GM10266 (cell line): Measurements from ENCODE around the gene PTPRE.

Source experiments
- DNase-seq: peaks from one replicate; pipeline ENCODE4 v3.0.0; 2012; ENCODE audit errors: extremely low spot score
- TF ChIP-seq, protein P1 (sequence below): IDR thresholded peaks from 2 replicates; pipeline ENCODE4 v1.5.1; 2012; ENCODE audit warnings: mild to moderate bottlenecking, low read depth; ENCODE audit not compliant: control insufficient read depth, insufficient read depth; ENCODE audit errors: missing control alignments

The PTPRE gene

DNA sequence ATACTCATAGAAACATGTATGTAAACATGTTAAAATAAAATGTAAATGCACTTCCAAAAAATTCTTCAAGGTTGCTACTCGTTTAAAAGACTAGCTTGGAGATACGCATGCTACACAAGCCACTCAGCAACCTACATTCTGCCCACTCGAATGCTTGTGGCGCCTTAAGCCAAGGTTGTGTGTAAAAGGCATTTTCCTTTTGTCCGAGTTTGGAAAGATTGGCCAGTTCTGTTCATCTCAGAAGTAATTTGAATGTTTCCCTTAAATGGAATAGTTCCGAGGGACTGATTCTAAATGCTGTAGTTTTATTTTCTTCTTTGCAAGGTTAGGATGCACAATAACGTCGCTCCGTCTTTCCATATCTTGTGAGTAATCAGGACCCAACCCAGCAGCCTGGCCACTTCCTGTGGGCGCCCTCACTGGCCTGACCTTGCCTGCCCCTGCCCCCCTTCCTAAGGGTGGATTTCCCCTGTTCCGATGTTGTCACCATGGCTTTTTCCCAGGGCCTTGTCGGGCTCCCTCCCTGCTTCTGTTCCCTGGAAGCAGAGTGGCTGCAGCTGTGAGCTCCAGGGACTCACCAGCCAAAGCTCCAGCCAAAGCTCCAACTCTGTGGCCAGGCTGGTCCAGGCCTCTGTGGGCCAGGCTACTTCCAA is 70.6 kb downstream of the PTPRE start:
- TF ChIP-seq, protein P1, sequence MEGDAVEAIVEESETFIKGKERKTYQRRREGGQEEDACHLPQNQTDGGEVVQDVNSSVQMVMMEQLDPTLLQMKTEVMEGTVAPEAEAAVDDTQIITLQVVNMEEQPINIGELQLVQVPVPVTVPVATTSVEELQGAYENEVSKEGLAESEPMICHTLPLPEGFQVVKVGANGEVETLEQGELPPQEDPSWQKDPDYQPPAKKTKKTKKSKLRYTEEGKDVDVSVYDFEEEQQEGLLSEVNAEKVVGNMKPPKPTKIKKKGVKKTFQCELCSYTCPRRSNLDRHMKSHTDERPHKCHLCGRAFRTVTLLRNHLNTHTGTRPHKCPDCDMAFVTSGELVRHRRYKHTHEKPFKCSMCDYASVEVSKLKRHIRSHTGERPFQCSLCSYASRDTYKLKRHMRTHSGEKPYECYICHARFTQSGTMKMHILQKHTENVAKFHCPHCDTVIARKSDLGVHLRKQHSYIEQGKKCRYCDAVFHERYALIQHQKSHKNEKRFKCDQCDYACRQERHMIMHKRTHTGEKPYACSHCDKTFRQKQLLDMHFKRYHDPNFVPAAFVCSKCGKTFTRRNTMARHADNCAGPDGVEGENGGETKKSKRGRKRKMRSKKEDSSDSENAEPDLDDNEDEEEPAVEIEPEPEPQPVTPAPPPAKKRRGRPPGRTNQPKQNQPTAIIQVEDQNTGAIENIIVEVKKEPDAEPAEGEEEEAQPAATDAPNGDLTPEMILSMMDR, result no peak
- no peak for DNase-seq

DNA sequence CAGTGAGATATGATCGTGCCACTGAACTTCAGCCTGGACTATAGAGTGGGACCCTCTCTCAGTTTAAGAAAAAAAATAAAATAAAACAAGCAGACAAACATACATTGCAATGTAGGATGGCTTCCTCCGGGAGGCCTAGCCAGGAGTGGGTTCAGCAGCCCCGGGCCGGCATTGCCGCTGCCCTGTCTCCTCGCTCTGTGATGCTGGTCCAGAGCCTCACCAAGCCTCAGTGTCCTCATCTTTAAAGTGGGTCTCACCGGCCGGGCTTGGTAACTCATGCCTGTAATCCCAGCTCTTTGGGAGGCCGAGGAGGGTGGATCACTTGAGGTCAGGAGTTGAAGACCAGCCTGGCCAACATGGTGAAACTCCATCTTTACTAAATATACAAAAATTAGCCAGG is 71.6 kb downstream of the PTPRE start:
- no peak for DNase-seq
- TF ChIP-seq, protein P1, result no peak

DNA sequence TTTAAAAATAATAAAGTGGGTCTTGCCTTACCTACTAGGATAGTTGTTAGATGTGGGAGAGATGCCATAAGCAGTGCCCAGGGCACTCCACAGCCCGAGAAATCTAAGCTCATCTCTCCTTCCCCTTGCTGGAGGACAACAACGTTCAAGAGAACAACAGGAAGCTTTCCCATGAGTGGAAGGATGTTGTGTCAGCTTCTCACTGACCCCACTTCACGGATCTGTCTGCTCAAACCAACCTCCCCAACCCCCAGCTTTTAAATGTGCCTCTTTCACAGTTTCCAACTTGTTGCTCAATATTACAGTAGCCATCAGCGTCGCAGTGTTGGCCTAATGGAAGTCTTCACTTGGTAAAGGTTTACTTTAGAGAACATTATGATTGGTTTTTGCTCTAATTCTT is 72.1 kb downstream of the PTPRE start:
- TF ChIP-seq, protein P1, result no peak
- DNase-seq, result no peak

DNA sequence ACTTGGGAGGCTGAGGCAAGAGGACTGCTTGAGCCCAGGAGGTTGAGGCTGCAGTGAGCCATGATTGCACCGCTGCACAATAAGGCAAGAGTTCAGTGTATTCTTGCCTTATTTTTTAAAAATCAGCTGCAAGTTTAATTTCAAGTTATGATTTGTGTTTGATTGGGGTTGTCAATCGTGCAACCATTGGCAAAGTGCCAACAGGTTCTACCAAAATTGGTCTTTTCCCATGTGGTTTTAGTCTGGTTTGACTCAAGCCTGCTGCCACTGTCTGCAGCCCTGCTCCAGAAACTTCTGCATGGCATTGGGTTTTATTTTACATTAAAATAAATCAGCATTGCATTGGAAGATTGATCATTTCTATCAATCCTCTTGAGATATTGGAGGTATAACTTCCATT is 72.7 kb downstream of the PTPRE start:
- TF ChIP-seq, protein P1, result no peak
- DNase-seq, result no peak

DNA sequence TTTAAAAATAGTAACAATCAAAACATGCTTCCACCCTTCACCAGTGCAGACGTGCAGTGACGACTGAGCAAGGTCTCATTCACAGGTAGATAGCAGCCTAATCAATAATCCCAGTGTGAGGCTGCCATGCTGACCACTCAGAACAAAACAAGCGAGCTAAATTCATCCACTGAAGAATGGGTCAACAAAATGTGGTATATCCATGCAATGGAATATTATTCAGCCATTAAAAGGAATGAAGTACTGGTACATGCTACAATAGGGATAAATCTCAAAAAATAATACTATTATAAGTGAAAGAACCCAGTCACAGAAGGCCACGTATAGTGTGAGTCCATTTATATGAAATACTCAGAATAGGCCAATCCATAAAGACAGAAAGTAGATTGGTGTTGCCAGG is 74.0 kb downstream of the PTPRE start:
- no peak for DNase-seq
- TF ChIP-seq, protein P1, result no peak

DNA sequence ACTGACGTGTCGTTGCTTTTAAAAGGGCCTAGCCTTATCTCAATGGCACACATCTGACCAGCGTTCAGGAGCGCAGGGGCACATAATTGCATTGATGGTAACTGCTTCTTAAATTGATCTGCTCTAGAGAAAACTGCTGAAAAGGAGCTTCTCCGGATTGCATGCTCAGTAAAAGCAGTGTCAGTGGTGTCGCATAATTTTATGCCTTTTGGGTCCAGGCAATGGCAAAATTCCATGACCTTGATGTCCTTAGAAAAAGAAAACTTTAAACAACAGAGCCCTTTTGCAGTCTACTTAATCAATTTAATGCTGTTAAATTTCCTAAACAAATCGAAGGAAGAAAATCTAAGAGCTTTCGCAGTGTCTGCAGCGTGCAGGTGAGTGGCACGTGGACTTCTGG is 75.7 kb downstream of the PTPRE start:
- TF ChIP-seq, protein P1, result no peak
- no peak for DNase-seq

DNA sequence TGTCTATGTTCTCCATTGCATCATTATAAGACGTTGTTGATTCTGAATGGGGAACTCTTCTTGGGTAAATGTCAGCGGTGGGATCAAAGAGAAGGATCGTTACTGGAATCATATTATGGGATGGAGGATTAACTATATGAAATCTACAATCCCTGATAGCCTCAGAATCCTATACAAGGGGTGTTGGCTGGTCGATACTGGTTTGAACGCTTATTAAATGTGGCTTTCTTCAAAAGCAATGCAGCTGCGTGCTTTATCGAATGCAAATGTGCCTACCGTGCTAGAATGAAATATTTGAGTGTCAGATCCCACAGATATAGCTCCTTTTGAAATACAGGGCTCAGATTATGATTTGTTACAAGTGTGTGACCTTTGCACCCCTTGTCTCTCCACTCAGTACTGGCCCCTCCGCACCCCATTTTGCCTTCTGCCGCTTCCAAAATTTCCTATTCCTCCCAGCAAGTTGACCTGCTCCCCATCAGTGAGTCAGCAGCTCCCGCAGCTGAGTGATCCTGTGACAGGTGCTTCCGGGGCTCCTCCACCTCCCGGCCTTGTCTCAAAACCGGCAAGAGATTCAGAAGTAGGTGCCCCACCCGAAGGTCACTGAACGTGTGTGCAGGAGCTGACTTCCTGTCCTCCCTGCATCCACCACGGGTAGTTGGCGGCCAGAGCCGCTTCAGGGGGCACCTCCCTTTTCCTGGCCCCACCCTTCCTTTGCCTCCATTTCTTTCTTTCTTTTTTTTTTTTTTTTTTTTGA is 76.6 kb downstream of the PTPRE start:
- TF ChIP-seq, protein P1, result no peak
- no peak for DNase-seq
